Neutrophil (primary cell): Measurements from ENCODE around the gene TAAR5.

Experiments
- H3K27ac ChIP-seq: fragments of 200-600 bp; sonication (generic); 2 replicates; pipeline ENCODE4 v1.5.1; 2016; ENCODE audit warnings: mild to moderate bottlenecking, moderate library complexity
- H3K27me3 ChIP-seq: fragments of 200-600 bp; sonication (generic); 2 replicates; pipeline ENCODE4 v1.6.0; 2016; ENCODE audit warnings: mild to moderate bottlenecking
- H3K36me3 ChIP-seq: fragments of 200-600 bp; sonication (generic); 2 replicates; pipeline ENCODE4 v1.5.1; 2017
- H3K4me1 ChIP-seq, 2 experiments: fragments of 200-600 bp in 1 of 2; sonication (generic) in 1 of 2; 1 replicate in 1 of 2; 2 replicates in 1 of 2; pipeline versions ENCODE4 v1.5.1 to v1.6.1; 2013 to 2016; ENCODE audit warnings: low read depth in 1 of 2, low read length in 1 of 2, mild to moderate bottlenecking in 1 of 2, moderate library complexity in 1 of 2; ENCODE audit not compliant: control insufficient read depth in 1 of 2, insufficient read depth in 1 of 2
- H3K4me3 ChIP-seq, 2 experiments: fragments of 200-600 bp in 1 of 2; sonication (generic) in 1 of 2; 1 replicate in 1 of 2; 2 replicates in 1 of 2; pipeline ENCODE4 v1.5.1; 2013 to 2016; ENCODE audit warnings: low read depth in 1 of 2, low read length in 1 of 2, mild to moderate bottlenecking in 1 of 2, moderate library complexity in 1 of 2
- H3K9me3 ChIP-seq: fragments of 200-600 bp; sonication (generic); 2 replicates; pipeline ENCODE4 v1.5.1; 2016
- CTCF ChIP-seq: fragments of 200-600 bp; sonication (generic); IDR thresholded peaks from 2 replicates; pipeline ENCODE4 v1.5.1; 2016; ENCODE audit warnings: antibody characterized with exemption

Gene TAAR5

DNA sequence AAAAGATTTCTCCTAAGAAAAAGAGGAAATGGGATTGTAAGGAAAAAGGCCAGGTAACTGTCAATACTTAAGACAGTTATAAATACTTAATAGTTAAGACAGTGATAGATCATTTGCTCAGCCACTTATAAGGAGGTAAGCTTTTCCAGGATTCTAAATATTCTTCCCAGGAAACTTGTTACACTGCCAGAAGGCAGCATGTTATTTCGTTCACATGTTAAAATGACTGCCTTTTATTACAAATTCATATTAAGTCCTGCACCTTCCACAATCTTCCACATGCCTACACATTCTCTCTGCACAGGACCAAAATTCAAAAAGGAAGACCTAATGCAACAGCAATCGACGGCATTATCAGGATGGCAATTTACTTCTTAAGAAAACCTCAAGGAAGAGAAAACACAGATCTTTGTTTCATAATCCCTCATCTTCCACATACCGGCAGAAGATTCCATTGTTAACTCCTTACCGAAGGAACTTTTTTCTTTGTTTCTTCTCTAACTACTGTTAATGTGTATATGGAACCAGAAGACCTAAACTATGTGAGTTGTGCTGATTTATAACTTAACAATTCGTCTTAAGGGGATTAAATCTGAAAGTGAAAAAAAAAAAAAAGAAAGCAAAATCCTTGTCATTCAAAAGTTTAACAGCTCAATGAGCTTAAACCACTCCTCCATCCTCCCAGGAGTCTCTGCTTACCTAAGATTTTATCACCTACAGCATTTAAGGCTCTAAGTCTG lies 33.7 kb upstream of the TAAR5 start:
- no peak for TF ChIP-seq CTCF
- no peaks in the 10 kb centered on the region for H3K36me3 ChIP-seq
- no peak overlapping the region for H3K27ac ChIP-seq
- no peaks in the 10 kb centered on the region for H3K9me3 ChIP-seq
- peaks cover 25% of the 10 kb centered on the region for H3K27me3 ChIP-seq
- no peak overlapping the region for H3K4me3 ChIP-seq
- H3K4me1 ChIP-seq: no peaks in the 10 kb centered on the region

GRCh38 chr6:132616677-132617076 lies 27.1 kb upstream of the TAAR5 start:
- Histone ChIP-seq H3K27ac (no peak overlapping the region), H3K4me3 (no peak overlapping the region), H3K27me3 (peaks cover 8% of the 10 kb centered on the region), H3K4me1 (no peaks in the 10 kb centered on the region), H3K9me3 (no peaks in the 10 kb centered on the region), H3K36me3 (no peaks in the 10 kb centered on the region)
- no peak for TF ChIP-seq CTCF

DNA sequence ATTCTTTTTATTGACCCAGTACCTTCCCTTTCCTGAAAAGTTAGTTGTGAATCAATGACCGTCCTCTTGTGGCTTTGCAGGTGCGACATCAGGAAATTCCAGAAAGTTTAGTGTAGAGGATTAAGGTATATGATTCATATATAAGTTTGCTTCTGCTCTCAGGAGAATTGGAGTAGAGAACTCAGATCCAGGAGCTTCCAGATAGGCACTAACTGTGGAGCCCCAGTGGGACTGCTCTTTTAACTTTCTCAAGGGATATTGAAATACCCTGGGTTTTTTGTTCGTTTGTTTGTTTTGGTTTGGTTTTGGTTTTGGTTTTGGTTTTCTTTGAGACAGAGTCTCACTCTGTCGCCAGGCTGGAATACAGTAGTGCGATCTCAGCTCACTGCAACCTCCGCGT lies 25.0 kb upstream of the TAAR5 start:
- no peak overlapping the region for H3K27ac ChIP-seq

DNA sequence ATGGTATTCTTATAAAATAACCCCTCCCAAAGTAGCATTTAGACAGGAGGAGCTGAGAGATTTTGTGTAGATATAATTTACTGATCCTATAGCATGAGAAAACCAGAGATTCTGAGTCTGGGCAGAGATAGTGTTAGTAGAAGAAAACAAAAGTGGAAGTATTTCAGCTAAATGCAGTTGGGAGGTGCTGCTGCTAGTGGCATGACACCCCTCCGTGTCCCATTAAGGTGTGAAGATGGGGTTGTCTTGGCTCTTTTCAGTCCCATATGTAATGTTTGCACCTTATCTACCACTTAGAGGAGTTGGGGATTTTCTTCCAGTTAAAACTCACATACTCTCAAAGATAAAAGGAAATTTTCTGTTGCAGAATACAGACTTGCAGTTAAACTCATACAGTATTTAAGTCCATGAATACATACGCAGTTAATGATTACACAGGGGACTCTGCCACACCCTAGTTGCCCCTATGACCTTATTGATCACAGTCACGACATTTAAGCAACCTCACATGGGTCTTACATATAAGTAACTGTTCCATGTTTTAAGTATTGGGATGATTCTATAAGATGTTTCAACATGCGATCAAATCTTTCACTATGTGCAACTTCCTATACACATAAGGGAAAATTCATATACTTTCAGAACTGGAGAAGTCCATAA lies 23.0 kb upstream of the TAAR5 start:
- Histone ChIP-seq H3K36me3 (no peaks in the 10 kb centered on the region), H3K27me3 (peaks cover 4% of the 10 kb centered on the region), H3K4me3 (no peak overlapping the region), H3K9me3 (no peaks in the 10 kb centered on the region), H3K27ac (no peak overlapping the region), H3K4me1 (no peaks in the 10 kb centered on the region)
- no peak for TF ChIP-seq CTCF

More for the DNA sequence above, 25.0 kb upstream of the TAAR5 start:
- no peaks in the 10 kb centered on the region for H3K4me1 ChIP-seq
- H3K4me3 ChIP-seq: no peak overlapping the region
- peaks cover 6% of the 10 kb centered on the region for H3K27me3 ChIP-seq
- no peaks in the 10 kb centered on the region for H3K36me3 ChIP-seq
- no peaks in the 10 kb centered on the region for H3K9me3 ChIP-seq
- TF ChIP-seq CTCF: no peak

- no peak overlapping the region for H3K27ac ChIP-seq
- H3K36me3 ChIP-seq: no peaks in the 10 kb centered on the region
- H3K4me3 ChIP-seq: no peak overlapping the region
- H3K27me3 ChIP-seq: peaks cover 4% of the 10 kb centered on the region
- H3K4me1 ChIP-seq: no peaks in the 10 kb centered on the region
- no peak for TF ChIP-seq CTCF
- H3K9me3 ChIP-seq: no peaks in the 10 kb centered on the region
These were observed 22.1 kb upstream of the TAAR5 start for GRCh38 chr6:132611616-132612015.
